Activated effector memory CD4-positive, alpha-beta T cell treated with Interleukin-2 at 50 U/mL for 16 hours (primary cell): ENCODE data around the gene COPS7A.

ENCODE experiments used
- DNase-seq: peaks from one replicate; pipeline ENCODE4 v3.0.0-alpha.2; 2020

COPS7A gene, protein sequence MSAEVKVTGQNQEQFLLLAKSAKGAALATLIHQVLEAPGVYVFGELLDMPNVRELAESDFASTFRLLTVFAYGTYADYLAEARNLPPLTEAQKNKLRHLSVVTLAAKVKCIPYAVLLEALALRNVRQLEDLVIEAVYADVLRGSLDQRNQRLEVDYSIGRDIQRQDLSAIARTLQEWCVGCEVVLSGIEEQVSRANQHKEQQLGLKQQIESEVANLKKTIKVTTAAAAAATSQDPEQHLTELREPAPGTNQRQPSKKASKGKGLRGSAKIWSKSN

DNA sequence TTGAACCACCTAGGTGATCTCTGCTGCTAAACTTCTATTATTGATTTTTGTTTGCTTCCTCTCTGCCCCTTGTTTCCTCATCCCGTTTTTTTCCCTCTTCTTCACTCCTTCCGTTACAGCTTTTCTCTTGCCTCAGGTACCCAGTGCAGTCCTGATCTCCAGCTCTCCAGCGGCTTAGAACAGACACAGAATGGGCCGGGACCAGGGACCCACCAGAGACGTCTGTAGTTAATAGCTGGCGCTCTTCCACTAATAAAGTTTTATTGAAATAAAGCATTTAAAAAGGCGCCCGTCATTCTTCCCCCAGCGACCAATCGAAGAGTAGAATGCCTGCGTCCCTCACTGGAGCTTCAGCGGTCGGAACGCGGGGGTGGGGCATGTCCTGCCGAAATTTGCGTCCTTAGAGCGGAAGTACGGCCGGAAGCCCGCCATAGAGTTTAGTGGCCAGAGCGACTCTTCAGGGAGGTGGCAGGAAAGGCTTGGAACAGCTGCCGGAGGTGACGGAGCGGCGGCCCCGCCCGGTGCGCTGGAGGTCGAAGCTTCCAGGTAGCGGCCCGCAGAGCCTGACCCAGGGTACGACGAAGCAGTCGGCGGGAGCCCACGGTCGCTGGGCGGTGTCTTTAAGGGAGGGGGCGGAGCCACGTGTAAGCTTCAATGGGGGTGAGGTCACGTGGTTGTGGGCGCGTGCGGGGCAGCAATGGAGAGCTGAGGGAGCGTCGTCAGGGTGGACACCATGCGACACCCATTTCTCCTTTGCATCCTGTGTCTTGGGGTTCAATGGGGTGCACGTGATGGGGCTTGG lies at the start of gene COPS7A:
COPS7A (plus strand) TSS at position 440 of the 802 bp plus-strand sequence. CDS start 611 bp downstream, outside the sequence.
- DNase-seq, result peak; percentile 96

DNA sequence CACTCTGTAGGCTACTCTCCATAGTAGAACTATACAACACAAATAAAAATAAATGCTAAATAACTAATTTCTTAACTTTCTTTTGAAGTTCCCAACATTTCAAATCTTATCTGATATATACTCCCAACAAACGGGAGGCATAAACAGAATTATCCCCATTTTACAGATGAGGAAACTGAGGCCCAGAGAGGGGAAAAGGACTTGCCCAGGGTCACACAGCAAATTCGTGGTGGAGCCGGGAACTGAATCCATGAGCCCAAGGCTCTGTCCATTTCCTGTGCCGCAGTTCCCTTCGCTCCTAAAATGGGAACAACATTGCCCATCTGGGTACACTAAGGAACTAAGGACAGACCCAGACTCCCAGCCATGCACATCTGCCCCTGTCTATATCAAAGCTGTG lies 46.9 kb upstream of the COPS7A start:
- no peak for DNase-seq

GRCh38 chr12:6684609-6685008 lies 39.2 kb upstream of the COPS7A start:
- no peak for DNase-seq

DNA sequence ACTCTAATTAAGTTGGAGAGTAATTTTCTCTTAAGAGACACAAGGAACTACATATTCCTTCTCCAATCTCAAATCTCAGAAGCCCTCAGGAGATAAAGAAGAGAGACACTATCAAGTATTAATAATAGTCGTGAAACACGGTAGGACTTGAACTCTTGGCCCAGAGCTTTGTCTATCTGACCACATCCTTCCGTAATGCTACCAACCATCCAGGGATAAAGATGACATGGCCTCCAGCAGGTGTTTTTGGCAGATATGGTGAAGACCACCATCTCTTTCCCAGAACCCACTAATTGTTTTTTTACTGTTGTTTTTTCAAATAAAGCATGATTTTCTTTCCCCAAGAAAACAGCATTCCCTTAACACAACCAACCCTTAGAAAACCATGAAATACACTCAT lies 38.0 kb upstream of the COPS7A start:
- DNase-seq, result no peak

DNA sequence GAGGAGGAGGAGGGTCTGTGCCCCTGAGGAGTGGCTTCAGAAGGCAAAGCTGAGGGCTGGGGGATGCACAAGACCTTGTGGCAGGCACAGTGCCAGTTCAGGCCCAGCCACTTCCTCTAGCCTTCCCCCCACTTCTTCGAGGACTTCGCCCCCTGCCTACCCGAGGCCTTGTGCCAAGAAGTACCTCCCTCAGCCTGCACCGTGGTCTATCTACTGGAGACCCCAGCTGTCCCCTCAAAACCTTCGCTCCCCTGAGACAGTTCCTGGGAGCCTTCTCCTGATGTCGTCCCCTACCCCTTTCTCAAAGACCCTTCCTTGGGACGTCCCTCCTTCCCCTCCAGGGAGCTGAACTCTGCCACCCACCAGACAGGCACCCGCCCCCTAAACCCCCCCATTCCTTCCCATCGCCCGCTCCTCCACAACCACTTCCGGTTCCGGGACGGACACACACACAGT lies 35.3 kb upstream of the COPS7A start:
- no peak for DNase-seq

DNA sequence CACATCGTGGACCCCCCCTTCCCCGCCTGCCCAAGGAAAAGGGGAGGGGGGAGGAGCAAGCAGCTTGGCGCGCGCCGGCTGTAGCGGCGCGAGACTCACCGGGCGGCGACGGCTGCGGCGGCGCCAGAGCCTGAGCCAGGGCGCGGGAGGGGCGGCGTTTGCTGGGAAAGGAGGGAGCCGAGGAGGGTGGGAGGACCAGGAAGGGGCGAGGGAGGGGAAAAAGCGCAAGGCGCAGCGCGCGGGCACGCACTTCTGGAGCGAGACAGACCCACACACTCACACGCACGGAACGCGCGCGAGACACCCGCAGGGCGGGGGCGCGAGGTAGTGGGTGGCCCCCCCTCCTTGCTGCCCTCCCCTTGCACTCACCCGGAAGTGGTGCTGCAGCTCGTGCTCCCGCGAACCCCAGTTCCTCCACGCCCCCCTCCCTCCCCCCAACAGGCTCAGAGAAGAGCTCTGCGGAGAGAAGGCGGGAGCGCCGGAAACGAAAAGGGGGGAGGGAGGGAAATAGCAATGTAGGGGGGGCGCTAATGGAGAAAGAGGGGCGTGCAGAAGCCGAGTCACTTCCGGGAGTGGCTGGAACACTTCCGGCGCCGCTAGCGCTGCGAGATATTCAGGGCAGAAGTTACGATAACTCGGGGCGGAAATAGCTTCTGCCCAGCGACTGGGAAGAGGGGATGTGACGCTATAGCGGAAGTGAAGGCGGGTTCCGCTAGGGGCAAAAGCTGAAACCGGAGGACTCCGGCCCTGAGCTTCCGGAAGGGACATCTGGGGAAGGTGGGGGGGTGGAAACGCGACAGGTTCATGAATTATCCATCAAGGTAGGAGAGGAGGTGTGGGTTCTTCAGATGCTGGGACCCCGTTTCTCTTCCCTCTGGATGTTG lies 34.6 kb upstream of the COPS7A start, which contains the start of gene ZNF384:
ZNF384 (minus strand) TSS at position 377 of the 884 bp plus-strand sequence. CDS start 9,855 bp downstream, outside the sequence.
- DNase-seq, result peak; percentile 93

GRCh38 chr12:6691473-6691872 lies 32.4 kb upstream of the COPS7A start:
- no peak for DNase-seq

DNA sequence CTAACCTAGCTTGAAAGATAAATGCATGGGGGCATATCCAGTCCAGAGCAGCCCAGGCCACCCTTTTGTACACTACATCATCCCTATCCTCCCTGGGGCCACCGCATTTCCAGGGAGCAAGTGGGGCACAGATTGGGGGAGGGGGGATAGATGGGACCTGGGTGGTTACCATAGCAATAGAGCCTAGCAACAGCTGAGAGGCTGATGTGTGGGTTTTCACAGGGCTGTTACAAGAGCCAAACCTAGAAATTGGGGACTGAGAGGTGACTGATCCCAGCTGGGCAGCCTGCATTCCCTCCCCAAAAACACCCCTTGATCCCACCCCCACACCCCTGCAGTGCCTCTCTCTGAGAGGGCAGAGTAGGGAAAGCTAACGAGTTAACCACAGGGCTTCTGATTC lies 31.0 kb upstream of the COPS7A start:
- no peak for DNase-seq

DNA sequence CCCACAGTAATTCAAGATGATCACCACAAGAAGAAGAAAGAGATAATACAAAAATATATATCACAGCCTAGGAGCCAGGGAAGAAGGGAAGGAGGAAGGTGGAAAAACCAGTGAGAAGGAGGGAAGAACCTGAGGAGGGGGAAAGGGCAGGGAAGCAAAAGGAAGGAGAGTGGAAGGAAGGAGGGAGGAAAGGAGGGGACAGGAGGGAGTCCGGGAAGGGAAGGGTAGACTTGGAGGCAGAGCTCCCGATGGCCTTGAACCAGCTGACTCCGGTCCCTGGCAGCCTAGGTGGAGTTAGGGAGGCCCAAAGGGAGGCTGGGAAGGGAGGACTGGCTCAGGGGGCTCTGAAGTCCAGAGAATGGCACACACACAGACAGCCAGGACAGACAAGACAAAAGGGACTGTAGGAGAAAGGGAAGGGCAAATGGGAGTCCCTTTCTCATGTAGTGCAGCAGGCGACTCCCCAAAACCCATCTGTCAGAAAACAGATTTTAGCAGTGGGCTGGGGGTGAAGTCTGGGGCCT lies 30.0 kb upstream of the COPS7A start:
- no peak for DNase-seq

GRCh38 chr12:6694701-6695100 lies 29.1 kb upstream of the COPS7A start:
- DNase-seq, result no peak

GRCh38 chr12:6695313-6696045 lies 28.4 kb upstream of the COPS7A start:
- no peak for DNase-seq

GRCh38 chr12:6696690-6697583 lies 26.9 kb upstream of the COPS7A start:
- DNase-seq, result no peak

GRCh38 chr12:6697584-6698351 lies 26.1 kb upstream of the COPS7A start:
- DNase-seq, result no peak

DNA sequence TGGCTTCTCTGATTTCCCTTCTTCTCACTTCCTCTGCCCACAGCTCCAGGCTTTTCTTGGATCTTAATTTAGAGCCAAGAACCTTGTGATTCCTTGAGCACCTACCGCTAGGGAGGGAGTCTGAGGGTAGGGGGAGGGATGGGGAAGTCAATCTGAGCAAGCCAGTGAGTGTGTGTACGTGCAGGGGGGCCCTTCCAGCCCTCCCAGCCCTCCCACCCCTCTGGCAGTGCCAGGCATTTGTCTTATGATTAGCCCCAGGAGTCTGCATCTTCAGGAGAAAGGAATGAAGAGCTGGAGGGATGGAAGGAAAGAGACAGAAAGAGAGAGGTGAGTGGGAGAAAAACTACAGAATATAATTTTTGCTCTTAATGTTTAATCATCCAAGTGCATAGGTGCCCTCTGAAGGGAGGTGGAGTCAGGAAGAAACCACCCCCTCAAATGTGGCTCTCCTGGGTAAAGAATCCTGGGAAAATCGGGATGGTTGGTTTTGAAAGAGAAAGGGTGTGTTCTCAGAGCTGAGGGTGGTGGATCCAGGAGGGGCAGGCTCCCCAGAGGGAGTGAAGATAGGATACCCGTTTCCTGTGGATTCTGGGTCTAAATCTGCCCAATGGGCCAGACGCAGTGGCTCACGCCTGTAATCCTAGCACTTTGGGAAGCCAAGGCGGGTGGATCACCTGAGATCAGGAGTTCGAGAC lies 25.3 kb upstream of the COPS7A start:
- DNase-seq, result no peak

DNA sequence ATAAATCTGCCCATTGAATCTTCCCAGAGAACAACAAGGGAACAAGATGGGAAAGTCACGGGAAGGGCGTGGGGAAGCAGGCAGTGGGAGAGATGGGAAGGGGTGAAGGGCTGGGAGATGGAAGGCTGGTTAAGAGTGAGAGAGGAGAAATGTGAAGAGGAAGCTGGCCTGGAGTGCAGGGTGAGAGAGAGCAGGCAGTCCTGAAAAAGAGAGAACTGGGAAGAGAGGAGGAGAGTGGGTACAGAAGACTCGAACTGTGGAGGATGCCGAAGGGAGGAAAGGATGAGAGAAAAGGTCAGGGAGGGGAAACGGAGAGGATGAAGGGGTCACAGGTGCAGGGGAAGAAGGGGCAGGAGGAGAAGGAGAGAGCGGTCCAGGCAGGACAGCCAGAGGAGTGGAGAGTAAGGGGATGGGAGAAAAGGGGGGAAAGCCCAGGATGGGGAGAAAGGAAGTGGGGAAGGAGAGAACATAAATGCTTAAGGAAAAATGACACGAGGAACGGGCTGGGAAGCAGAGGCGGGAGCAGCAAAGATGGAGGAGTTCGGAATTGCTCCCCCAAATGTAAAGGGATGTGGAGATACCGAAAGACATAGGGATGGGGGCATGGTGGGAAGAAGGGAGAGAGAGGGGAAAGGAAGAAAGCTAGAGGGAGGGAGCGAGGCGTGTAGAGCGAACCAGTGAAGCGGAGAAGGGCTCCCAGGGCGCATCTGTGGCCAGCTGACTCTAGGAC lies 24.4 kb upstream of the COPS7A start:
- DNase-seq, result no peak

- no peak for DNase-seq
Observed at GRCh38 chr12:6699989-6700645, 23.7 kb upstream of the COPS7A start.

GRCh38 chr12:6700646-6701051 lies 23.2 kb upstream of the COPS7A start, which contains the start of gene PIANP:
Gene PIANP (minus strand): TSS chr12:6700815. CDS start chr12:6698061, 2,754 bp downstream.
- DNase-seq, result peak; percentile 36
